CD8-positive, alpha-beta memory T cell (primary cell): ENCODE data around the gene ZNF354B. TPM values are rescaled to one million over a fixed set of nuclear protein-coding genes. Genes with fewer than 3 reads are reported as not detected.
A peak's percentile ranks its signal among the peaks of the same experiment; 100 is the strongest.
"Not testable (repeated sequence)": the region's sequence is repeated elsewhere in the genome, so short reads cannot be mapped to it uniquely, and the experiment has no call there.

Source experiments
- CTCF ChIA-PET: fragments of 350-600 bp; sonication (Branson Sonifier 250); formaldehyde crosslinking; loops from one replicate; lab custom pipeline; 2021; ENCODE audit warnings: antibody characterized with exemption; lab: Charles Lee
- POLR2A ChIA-PET: fragments of 350-600 bp; sonication (Branson Sonifier 250); formaldehyde crosslinking; loops from one replicate; lab custom pipeline; 2021; ENCODE audit warnings: antibody characterized with exemption; lab: Charles Lee
- DNase-seq, 5 donors: peaks; one replicate each; pipeline versions ENCODE4 v3.0.0 to v3.0.0-alpha.2; 2020 to 2022; ENCODE audit warnings: mixed read lengths in 1 of 5
- H3K27ac ChIP-seq: one replicate; pipeline ENCODE4 v1.7.0; 2013; ENCODE audit warnings: low read depth, mild to moderate bottlenecking, low read length, moderate library complexity
- H3K27me3 ChIP-seq: 2 replicates; pipeline ENCODE4 v1.7.0; 2013; ENCODE audit warnings: low read length, mild to moderate bottlenecking; ENCODE audit not compliant: insufficient read depth, poor library complexity, severe bottlenecking
- H3K36me3 ChIP-seq: 2 replicates; pipeline ENCODE4 v1.7.0; 2013; ENCODE audit warnings: mild to moderate bottlenecking, low read length, moderate library complexity; ENCODE audit not compliant: insufficient read depth
- H3K4me1 ChIP-seq: 2 replicates; pipeline ENCODE4 v1.7.0; 2013; ENCODE audit warnings: mild to moderate bottlenecking, low read length, moderate library complexity; ENCODE audit not compliant: insufficient read depth
- H3K4me3 ChIP-seq: 2 replicates; pipeline ENCODE4 v1.7.0; 2013; ENCODE audit warnings: mild to moderate bottlenecking, low read length
- H3K9me3 ChIP-seq: 2 replicates; pipeline ENCODE4 v1.7.0; 2013; ENCODE audit warnings: mild to moderate bottlenecking, low read length
- H3K27ac Mint-ChIP-seq, 8 donors: one replicate each; pipeline ENCODE4 v1.8.0; 2020 to 2021; ENCODE audit warnings: mixed read lengths in 8 of 8, mild to moderate bottlenecking in 6 of 8, inconsistent platforms in 3 of 8, moderate library complexity in 3 of 8
- H3K27me3 Mint-ChIP-seq, 2 donors: one replicate each; pipeline ENCODE4 v1.8.0; 2020 to 2021; ENCODE audit warnings: mixed read lengths in 2 of 2, mild to moderate bottlenecking in 1 of 2, moderate library complexity in 1 of 2
- H3K36me3 Mint-ChIP-seq, 3 donors: one replicate each; pipeline ENCODE4 v1.8.0; 2020 to 2021; ENCODE audit warnings: mixed read lengths in 3 of 3, inconsistent platforms in 1 of 3, mild to moderate bottlenecking in 1 of 3
- H3K4me1 Mint-ChIP-seq, 3 donors: one replicate each; pipeline ENCODE4 v1.8.0; 2020 to 2021; ENCODE audit warnings: mixed read lengths in 3 of 3, inconsistent platforms in 1 of 3, mild to moderate bottlenecking in 1 of 3
- H3K4me3 Mint-ChIP-seq, 7 donors: one replicate each; pipeline ENCODE4 v1.8.0; 2020 to 2021; ENCODE audit warnings: mixed read lengths in 7 of 7, mild to moderate bottlenecking in 6 of 7, moderate library complexity in 4 of 7, inconsistent platforms in 2 of 7
- H3K9me3 Mint-ChIP-seq, 5 donors: one replicate each; pipeline ENCODE4 v1.8.0; 2020 to 2022; ENCODE audit warnings: mixed read lengths in 5 of 5, mild to moderate bottlenecking in 3 of 5, moderate library complexity in 2 of 5, inconsistent platforms in 1 of 5
- polyA plus RNA-seq: library from polyadenylated mRNA; unstranded; fragments of 300-500 nt; fragmentation: Illumina TruSeq; gene quantifications from one replicate; pipeline ENCODE4 v1.2.3, GENCODE V29; 2021
- total RNA-seq, 2 experiments: library from RNA; stranded (reverse); gene quantifications; one replicate each; pipeline ENCODE4 v1.2.3, GENCODE V29; 2021

ZNF354B gene
- total and polyA plus RNA-seq, 3 experiments from 2014 or later = 5.0 to 11.5 (median 10.5) TPM

DNA sequence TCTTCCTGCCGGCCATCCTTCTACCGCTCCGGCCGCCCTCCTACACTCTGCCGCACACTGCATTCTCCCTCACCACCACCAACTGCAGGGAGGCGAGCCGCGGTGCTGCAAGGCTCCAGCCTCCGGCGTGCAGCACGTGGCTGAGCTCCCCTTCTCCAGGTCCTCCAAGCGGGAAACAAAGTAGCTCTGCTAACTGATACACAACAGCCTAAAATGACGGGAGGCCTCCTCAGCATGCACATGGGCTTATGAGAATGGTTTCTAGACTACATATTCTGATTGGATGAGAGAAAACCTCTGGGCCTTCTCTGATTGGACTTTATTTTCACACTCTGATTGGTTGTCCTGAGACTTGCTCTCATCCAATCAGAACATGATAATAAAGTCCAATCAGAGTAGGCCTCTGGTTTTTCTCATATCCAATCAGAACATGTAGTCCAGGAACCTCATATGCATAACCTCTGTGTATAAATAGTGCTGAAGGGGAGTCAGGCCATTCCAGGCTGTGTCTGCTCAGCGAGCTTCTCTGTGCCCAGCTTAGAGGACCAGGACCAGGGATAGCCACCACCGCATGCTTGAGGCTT lies 27.0 kb upstream of the ZNF354B start:
- H3K9me3 Mint-ChIP-seq = no peaks in the 10 kb centered on the region
- DNase-seq = no peak
- no peak overlapping the region for H3K27ac ChIP-seq
- H3K9me3 ChIP-seq = no peaks in the 10 kb centered on the region
- POLR2A ChIA-PET = no interaction called here
- no peaks in the 10 kb centered on the region for H3K4me1 ChIP-seq
- CTCF ChIA-PET = no interaction called here
- no peak overlapping the region for H3K4me3 Mint-ChIP-seq
- H3K36me3 ChIP-seq = no peaks in the 10 kb centered on the region
- H3K36me3 Mint-ChIP-seq = no peaks in the 10 kb centered on the region
- H3K27me3 Mint-ChIP-seq = peaks cover 1 to 4% of the 10 kb centered on the region in 2 donors
- H3K4me1 Mint-ChIP-seq = no peaks in the 10 kb centered on the region
- H3K27me3 ChIP-seq = no peaks in the 10 kb centered on the region
- H3K4me3 ChIP-seq = no peak overlapping the region
- H3K27ac Mint-ChIP-seq = no peak overlapping the region

DNA sequence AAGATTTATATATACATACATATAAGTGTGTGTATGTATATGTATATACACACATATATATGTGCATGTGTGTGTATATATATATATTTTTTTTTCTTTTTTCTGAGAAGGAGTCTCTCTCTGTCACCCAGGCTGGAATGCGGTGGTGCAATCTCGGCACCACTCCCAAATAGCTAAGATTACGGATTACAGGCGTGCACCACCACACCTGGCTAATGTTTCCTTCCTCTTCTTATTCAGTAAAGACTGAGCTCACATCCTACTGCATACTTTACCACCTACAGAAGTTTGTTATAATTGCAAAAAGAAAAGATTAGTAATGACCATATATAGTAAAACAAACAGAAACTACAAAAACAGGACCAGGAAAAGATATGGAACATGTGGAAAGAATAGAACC lies 23.1 kb upstream of the ZNF354B start:
- Histone ChIP-seq H3K9me3 (no peaks in the 10 kb centered on the region), H3K27me3 (no peaks in the 10 kb centered on the region), H3K27ac (no peak overlapping the region), H3K4me1 (no peaks in the 10 kb centered on the region), H3K4me3 (no peak overlapping the region), H3K36me3 (no peaks in the 10 kb centered on the region)
- H3K4me3 Mint-ChIP-seq = no peak overlapping the region
- ChIA-PET POLR2A (no interaction called here), CTCF (no interaction called here)
- no peaks in the 10 kb centered on the region for H3K36me3 Mint-ChIP-seq
- no peaks in the 10 kb centered on the region for H3K4me1 Mint-ChIP-seq
- H3K27me3 Mint-ChIP-seq = peaks cover 3 to 4% of the 10 kb centered on the region in 2 donors
- DNase-seq = no peak
- H3K9me3 Mint-ChIP-seq = no peaks in the 10 kb centered on the region
- H3K27ac Mint-ChIP-seq = no peak overlapping the region

DNA sequence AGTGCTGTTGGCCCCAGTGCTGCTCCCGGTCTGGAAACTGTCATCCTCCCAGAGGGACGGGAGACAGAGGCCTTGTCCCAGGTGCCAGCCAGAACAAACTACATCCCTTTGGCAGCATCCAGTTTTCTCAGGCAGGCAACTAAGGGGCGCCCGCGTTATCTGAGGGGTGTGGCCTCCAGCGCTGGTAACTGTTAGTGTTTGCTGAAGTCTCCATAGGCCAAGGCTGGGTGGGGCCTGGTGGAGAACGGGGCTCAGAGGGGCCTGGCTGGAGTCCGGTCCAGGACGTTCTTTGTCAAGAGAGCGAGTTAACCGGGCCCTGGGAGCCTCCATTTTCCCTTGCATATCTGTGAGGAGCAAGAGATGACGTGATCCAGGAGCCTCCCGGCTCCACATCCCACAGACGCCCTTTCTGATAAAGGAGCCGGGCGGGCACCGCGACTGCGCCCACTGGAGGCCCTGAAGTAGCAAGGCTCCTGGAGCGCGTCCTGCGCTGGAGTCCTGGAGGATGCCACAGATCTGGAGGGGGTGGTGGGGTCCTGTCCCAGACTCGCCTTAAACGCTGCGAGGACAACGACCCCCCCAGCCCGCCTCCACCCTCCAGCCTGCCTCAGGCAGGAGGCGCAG lies 20.9 kb upstream of the ZNF354B start:
- H3K4me3 ChIP-seq, POLR2A ChIA-PET, DNase-seq, H3K9me3 ChIP-seq, H3K36me3 ChIP-seq, H3K27me3 Mint-ChIP-seq, H3K36me3 Mint-ChIP-seq, H3K4me1 Mint-ChIP-seq, H3K4me1 ChIP-seq, H3K27me3 ChIP-seq, H3K4me3 Mint-ChIP-seq, H3K27ac Mint-ChIP-seq, CTCF ChIA-PET, H3K9me3 Mint-ChIP-seq, H3K27ac ChIP-seq: not testable (repeated sequence)

DNA sequence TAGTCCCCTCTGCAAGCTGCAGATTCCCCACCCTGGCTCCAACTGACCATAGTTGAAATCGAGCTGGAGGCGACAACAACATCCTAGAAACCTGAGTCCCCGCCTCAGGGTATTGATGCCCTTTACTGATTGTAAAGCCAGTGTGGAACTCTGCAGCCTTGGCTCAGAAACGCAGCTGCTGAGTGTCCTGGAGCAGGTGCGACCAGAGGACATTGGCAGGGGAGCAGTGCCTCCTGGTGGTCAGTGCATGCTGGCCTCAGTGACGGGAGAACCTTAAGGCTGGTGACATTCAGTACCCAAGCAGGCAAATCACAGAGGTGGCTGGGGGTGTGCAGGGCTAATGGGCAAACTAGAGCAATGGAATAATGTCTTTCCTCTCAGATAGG lies 20.4 kb upstream of the ZNF354B start:
- Histone ChIP-seq H3K9me3 (no peaks in the 10 kb centered on the region), H3K27ac (no peak overlapping the region), H3K4me3 (no peak overlapping the region), H3K36me3 (no peaks in the 10 kb centered on the region), H3K27me3 (no peaks in the 10 kb centered on the region), H3K4me1 (no peaks in the 10 kb centered on the region)
- H3K4me3 Mint-ChIP-seq = no peak overlapping the region
- no peaks in the 10 kb centered on the region for H3K36me3 Mint-ChIP-seq
- POLR2A ChIA-PET = no interaction called here
- peak in 3 of 5 donors; percentile 19 to 50 (median 21) for DNase-seq
- no peaks in the 10 kb centered on the region for H3K9me3 Mint-ChIP-seq
- H3K27me3 Mint-ChIP-seq = peaks cover 0 to 2% of the 10 kb centered on the region in 2 donors
- H3K27ac Mint-ChIP-seq = no peak overlapping the region
- CTCF ChIA-PET = no interaction called here
- H3K4me1 Mint-ChIP-seq = no peaks in the 10 kb centered on the region

DNA sequence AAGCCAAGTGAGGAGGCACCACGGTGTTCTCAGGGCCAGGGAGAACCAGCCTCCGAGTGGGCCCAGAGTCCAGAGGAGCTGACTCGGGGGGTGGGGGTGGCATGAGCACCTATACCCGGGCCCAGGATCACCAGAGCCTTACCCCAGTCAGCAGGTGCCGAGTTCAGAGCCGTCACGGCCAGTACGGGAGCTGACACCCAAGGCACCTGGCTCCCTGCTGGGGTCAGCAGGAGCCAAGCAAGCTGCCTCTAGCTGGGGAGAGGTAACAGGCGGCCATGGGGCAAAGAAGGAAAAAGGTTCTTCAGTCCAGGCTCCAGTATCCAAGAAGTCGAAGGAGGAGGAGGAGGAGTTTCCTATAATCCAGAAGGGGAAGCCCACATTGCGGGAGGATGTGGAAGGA lies 19.4 kb upstream of the ZNF354B start:
- H3K36me3 Mint-ChIP-seq, H3K27ac Mint-ChIP-seq, H3K4me1 Mint-ChIP-seq, H3K4me3 ChIP-seq, H3K9me3 Mint-ChIP-seq, H3K27me3 Mint-ChIP-seq, H3K27ac ChIP-seq, H3K4me3 Mint-ChIP-seq, H3K4me1 ChIP-seq, H3K9me3 ChIP-seq, CTCF ChIA-PET, POLR2A ChIA-PET, DNase-seq, H3K36me3 ChIP-seq, H3K27me3 ChIP-seq: not testable (repeated sequence)

DNA sequence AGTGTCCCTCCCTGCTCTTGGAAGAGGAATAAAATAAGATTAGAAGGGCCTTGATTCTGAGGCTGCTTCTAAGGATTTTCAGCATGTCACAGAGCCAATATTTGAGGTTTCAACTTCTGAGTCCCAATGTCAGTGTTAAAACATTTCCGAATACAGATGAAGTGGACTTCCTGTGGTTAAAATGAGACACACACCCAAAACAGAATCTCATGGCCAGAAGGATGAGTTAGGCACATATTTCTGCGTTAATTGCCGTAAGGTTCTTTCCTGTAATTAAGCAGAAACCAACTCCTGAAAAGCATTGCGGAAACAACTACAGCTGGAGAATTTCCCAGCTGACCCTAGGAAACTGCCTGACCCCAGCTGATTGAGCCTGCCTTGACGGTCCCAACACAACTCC lies 10.4 kb upstream of the ZNF354B start:
- no peak overlapping the region for H3K27ac Mint-ChIP-seq
- Histone ChIP-seq H3K9me3 (no peaks in the 10 kb centered on the region), H3K36me3 (no peaks in the 10 kb centered on the region), H3K4me3 (no peak overlapping the region), H3K4me1 (no peaks in the 10 kb centered on the region), H3K27ac (no peak overlapping the region), H3K27me3 (no peaks in the 10 kb centered on the region)
- CTCF ChIA-PET = no interaction called here
- DNase-seq = no peak
- POLR2A ChIA-PET = no interaction called here
- H3K27me3 Mint-ChIP-seq = peaks cover 11 to 31% of the 10 kb centered on the region in 2 donors
- no peaks in the 10 kb centered on the region for H3K9me3 Mint-ChIP-seq
- no peaks in the 10 kb centered on the region for H3K4me1 Mint-ChIP-seq
- no peak overlapping the region for H3K4me3 Mint-ChIP-seq
- no peaks in the 10 kb centered on the region for H3K36me3 Mint-ChIP-seq

DNA sequence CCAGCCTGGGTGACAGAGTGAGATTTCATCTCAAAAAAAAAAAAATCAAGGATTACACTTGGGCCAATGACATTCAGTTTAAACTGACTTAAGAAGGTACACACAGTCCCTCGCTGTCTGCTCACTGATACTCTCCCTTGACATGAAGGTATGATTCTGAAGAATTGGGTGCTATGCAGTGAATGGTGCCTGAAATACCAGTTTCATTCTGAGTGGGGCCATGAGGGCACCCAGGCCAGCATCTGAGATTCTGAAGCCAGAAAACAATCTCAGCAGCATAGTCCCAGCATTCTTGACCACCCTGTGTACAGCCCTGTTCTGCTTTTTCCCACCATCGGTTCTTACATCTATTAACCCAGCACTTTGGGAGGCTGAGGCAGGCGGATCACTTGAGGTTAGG lies 7.8 kb upstream of the ZNF354B start:
- no peak overlapping the region for H3K27ac Mint-ChIP-seq
- POLR2A ChIA-PET = no interaction called here
- CTCF ChIA-PET = no interaction called here
- H3K27me3 Mint-ChIP-seq = peaks cover 11 to 35% of the 10 kb centered on the region in 2 donors
- Histone ChIP-seq H3K27ac (no peak overlapping the region), H3K4me1 (no peaks in the 10 kb centered on the region), H3K9me3 (no peaks in the 10 kb centered on the region), H3K36me3 (no peaks in the 10 kb centered on the region), H3K4me3 (no peak overlapping the region), H3K27me3 (no peaks in the 10 kb centered on the region)
- no peak overlapping the region for H3K4me3 Mint-ChIP-seq
- no peaks in the 10 kb centered on the region for H3K36me3 Mint-ChIP-seq
- no peaks in the 10 kb centered on the region for H3K9me3 Mint-ChIP-seq
- H3K4me1 Mint-ChIP-seq = no peaks in the 10 kb centered on the region
- no peak for DNase-seq

DNA sequence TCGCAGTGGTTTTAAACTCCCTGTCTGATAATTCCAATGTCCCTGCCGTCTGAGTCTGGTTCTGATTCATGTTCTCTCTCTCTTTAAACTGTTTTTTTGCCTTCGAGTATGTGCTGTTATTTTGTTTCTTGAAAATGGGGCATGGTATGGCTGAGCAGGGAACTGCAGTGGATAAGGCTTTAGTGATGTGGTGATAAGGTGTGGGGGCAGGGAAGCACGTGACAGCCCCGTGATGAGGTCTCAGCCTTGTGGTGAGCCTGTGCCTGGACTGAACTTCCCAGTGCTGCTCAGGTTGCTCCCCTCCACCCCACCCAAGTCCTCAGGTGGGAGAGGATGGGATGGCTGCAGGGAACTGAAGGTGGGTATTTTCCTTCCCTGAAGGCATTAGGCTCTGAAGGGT lies 5.5 kb upstream of the ZNF354B start:
- POLR2A ChIA-PET = no interaction called here
- Histone ChIP-seq H3K27ac (no peak overlapping the region), H3K4me3 (no peak overlapping the region), H3K36me3 (no peaks in the 10 kb centered on the region), H3K9me3 (no peaks in the 10 kb centered on the region), H3K4me1 (peaks cover 3% of the 10 kb centered on the region), H3K27me3 (no peaks in the 10 kb centered on the region)
- Mint-ChIP-seq H3K9me3 (no peaks in the 10 kb centered on the region), H3K4me3 (no peak overlapping the region), H3K4me1 (peaks cover 3 to 5% (median 4%) of the 10 kb centered on the region in 3 donors), H3K27ac (peak overlapping the region in 1 of 8 donors; percentile 28), H3K36me3 (peaks cover 0 to 2% (median 0%) of the 10 kb centered on the region in 3 donors), H3K27me3 (peaks cover 11 to 25% of the 10 kb centered on the region in 2 donors)
- DNase-seq = no peak
- CTCF ChIA-PET = no interaction called here
